Measurements from ENCODE around the gene CACNA1S.

GRCh38 chr1:201138311-201138840, 26.1 kb upstream of the CACNA1S start:
- TF ChIP-seq, protein P1, sequence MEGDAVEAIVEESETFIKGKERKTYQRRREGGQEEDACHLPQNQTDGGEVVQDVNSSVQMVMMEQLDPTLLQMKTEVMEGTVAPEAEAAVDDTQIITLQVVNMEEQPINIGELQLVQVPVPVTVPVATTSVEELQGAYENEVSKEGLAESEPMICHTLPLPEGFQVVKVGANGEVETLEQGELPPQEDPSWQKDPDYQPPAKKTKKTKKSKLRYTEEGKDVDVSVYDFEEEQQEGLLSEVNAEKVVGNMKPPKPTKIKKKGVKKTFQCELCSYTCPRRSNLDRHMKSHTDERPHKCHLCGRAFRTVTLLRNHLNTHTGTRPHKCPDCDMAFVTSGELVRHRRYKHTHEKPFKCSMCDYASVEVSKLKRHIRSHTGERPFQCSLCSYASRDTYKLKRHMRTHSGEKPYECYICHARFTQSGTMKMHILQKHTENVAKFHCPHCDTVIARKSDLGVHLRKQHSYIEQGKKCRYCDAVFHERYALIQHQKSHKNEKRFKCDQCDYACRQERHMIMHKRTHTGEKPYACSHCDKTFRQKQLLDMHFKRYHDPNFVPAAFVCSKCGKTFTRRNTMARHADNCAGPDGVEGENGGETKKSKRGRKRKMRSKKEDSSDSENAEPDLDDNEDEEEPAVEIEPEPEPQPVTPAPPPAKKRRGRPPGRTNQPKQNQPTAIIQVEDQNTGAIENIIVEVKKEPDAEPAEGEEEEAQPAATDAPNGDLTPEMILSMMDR (IDR thresholded peaks at IDR 0.05), result no peak
- no peak for TF ChIP-seq POLR2A (IDR thresholded peaks at IDR 0.05)

Measured in esophagus squamous epithelium (tissue), 4 donors.